Fibroblast of lung (primary cell): ENCODE data around the gene ANKS1A.

Experiments used
- EZH2 ChIP-seq: IDR thresholded peaks from 2 replicates; pipeline ENCODE4 v1.5.1; 2012; ENCODE audit warnings: low read length, control low read depth, mild to moderate bottlenecking; ENCODE audit errors: missing control alignments
- TF ChIP-seq, protein P1 (sequence below), 2 donors: IDR thresholded peaks in 1 of 2; conservative IDR thresholded peaks in 1 of 2; 1 replicate in 1 of 2; 2 replicates in 1 of 2; pipeline ENCODE4 v1.5.1; 2011 to 2012; ENCODE audit warnings: low read length in 2 of 2, control low read depth in 1 of 2, inconsistent platforms in 1 of 2, low read depth in 1 of 2, mild to moderate bottlenecking in 1 of 2

- TF ChIP-seq, protein P1, sequence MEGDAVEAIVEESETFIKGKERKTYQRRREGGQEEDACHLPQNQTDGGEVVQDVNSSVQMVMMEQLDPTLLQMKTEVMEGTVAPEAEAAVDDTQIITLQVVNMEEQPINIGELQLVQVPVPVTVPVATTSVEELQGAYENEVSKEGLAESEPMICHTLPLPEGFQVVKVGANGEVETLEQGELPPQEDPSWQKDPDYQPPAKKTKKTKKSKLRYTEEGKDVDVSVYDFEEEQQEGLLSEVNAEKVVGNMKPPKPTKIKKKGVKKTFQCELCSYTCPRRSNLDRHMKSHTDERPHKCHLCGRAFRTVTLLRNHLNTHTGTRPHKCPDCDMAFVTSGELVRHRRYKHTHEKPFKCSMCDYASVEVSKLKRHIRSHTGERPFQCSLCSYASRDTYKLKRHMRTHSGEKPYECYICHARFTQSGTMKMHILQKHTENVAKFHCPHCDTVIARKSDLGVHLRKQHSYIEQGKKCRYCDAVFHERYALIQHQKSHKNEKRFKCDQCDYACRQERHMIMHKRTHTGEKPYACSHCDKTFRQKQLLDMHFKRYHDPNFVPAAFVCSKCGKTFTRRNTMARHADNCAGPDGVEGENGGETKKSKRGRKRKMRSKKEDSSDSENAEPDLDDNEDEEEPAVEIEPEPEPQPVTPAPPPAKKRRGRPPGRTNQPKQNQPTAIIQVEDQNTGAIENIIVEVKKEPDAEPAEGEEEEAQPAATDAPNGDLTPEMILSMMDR (conservative IDR thresholded peaks at IDR 0.05 in 1 of 2, IDR thresholded peaks at IDR 0.05 in 1 of 2; ENCODE audit: low read depth in 1 of 2, low read length in 2 of 2), result no peak
- TF ChIP-seq EZH2, result no peak
Measured at GRCh38 chr6:35128496-35128895, 239.4 kb downstream of the ANKS1A start.
